Ovary (tissue), 9 donors: ENCODE data around the gene LRP8. TPM values are rescaled to one million over a fixed set of nuclear protein-coding genes. Genes with fewer than 3 reads are reported as not detected.
A peak's percentile ranks its signal among the peaks of the same experiment; 100 is the strongest.

ENCODE experiments used
- DNase-seq, 5 donors: peaks; one replicate each; pipeline ENCODE4 v3.0.0-alpha.2; 2019 to 2020
- H3K27ac ChIP-seq, 2 donors: fragments of 200-600 bp; one replicate each; pipeline versions ENCODE4 v1.5.1 to v1.8.0; 2019 to 2022
- H3K27me3 ChIP-seq: fragments of 200-600 bp; one replicate; pipeline ENCODE4 v1.8.0; 2022
- H3K36me3 ChIP-seq: fragments of 200-600 bp; sonication (generic); one replicate; pipeline ENCODE4 v1.5.1; 2019
- H3K4me1 ChIP-seq: one replicate; pipeline ENCODE4 v1.8.1; 2013; ENCODE audit warnings: mild to moderate bottlenecking, moderate library complexity; ENCODE audit not compliant: insufficient read depth
- H3K4me3 ChIP-seq: fragments of 200-600 bp; sonication (generic); one replicate; pipeline ENCODE4 v1.5.1; 2017
- H3K9me3 ChIP-seq, 2 donors: fragments of 200-600 bp in 1 of 2; sonication (generic) in 1 of 2; one replicate each; pipeline versions ENCODE4 v1.5.1 to v1.8.1; 2013 to 2019; ENCODE audit warnings: mild to moderate bottlenecking in 1 of 2, moderate library complexity in 1 of 2
- EP300 ChIP-seq: sonication (generic); formaldehyde crosslinking; IDR thresholded peaks from one replicate; pipeline ENCODE4 v1.6.1; 2017; ENCODE audit warnings: antibody characterized with exemption
- POLR2A ChIP-seq: fragments of 450-650 bp; IDR thresholded peaks from one replicate; pipeline ENCODE4 v1.6.1; 2017; ENCODE audit warnings: antibody characterized with exemption, mild to moderate bottlenecking, moderate library complexity
- WGBS, 3 donors: extraction: QIAGEN DNeasy Blood & Tissue Kit in 1 of 3; methylation state at CpG; one replicate each; pipeline versions ENCODE4 v1.1.5 to v1.1.7; 2013 to 2017; 5-methylcytosine and 5-hydroxymethylcytosine counted together
- intact Hi-C, 4 donors: fragments of 100-400 bp; cut with DNase I; formaldehyde crosslinking; loops; one replicate each; pipeline versions ENCODE4 v1.11.0 to v1.15.1; 2022 to 2023
- polyA plus RNA-seq, 2 donors: library from polyadenylated mRNA; stranded (reverse); fragments of 200-250 nt in 1 of 2; fragments of 350-450 nt in 1 of 2; fragmentation: Illumina TruSeq in 1 of 2; extraction: RNeasy Lipid Tissue Mini Kit (QIAGEN cat#74804) in 1 of 2; gene quantifications; one replicate each; pipeline ENCODE4 v1.2.3, GENCODE V29; 2013 to 2014
- total RNA-seq, 7 donors: library from RNA; depleted of rRNA in 2 of 7; stranded (reverse); fragments of >200 nt in 2 of 7; fragmentation: NEBNext Ultra II Directional in 3 of 7; extraction: Animal tissue kit (Norgen Biotek cat#: 25700) in 3 of 7; gene quantifications; one replicate each; pipeline versions ENCODE4 v1.1.0 to v1.2.4, GENCODE V29; 2016 to 2023
- TF ChIP-seq, protein P1 (sequence below), 3 donors: fragments of 450-650 bp in 2 of 3; fragments of 200-600 bp in 1 of 3; IDR thresholded peaks; one replicate each; pipeline versions ENCODE4 v1.5.1 to v1.8.0; 2016 to 2022; ENCODE audit warnings: antibody characterized with exemption in 3 of 3, mild to moderate bottlenecking in 1 of 3
- donor health status: DM: no; HTN: no; CAD: no; lungs with moderate emphysema.
- donor health status: DM: no; HTN: no; CAD: no.
- donor health status: Bipolar disorder and iron deficiency.
- donor health status: DM: yes; HTN: yes; CAD: no.
- donor health status: DM: no; HTN: no; CAD: no.
- donor health status: DM: yes; HTN: yes; CAD: no.

The LRP8 gene
- total and polyA plus RNA-seq, 9 donors, result 1.2 to 10.6 (median 2.2) TPM

GRCh38 chr1:53295295-53295694 lies 32.6 kb downstream of the LRP8 start:
- no peak for DNase-seq
- TF ChIP-seq, protein P1, sequence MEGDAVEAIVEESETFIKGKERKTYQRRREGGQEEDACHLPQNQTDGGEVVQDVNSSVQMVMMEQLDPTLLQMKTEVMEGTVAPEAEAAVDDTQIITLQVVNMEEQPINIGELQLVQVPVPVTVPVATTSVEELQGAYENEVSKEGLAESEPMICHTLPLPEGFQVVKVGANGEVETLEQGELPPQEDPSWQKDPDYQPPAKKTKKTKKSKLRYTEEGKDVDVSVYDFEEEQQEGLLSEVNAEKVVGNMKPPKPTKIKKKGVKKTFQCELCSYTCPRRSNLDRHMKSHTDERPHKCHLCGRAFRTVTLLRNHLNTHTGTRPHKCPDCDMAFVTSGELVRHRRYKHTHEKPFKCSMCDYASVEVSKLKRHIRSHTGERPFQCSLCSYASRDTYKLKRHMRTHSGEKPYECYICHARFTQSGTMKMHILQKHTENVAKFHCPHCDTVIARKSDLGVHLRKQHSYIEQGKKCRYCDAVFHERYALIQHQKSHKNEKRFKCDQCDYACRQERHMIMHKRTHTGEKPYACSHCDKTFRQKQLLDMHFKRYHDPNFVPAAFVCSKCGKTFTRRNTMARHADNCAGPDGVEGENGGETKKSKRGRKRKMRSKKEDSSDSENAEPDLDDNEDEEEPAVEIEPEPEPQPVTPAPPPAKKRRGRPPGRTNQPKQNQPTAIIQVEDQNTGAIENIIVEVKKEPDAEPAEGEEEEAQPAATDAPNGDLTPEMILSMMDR (IDR thresholded peaks at IDR 0.05), result no peak
- TF ChIP-seq EP300 (no peak), POLR2A (no peak)
- Histone ChIP-seq H3K4me3 (no peak overlapping the region), H3K9me3 (no peaks in the 10 kb centered on the region), H3K27me3 (no peaks in the 10 kb centered on the region), H3K4me1 (peaks cover 2% of the 10 kb centered on the region), H3K36me3 (no peaks in the 10 kb centered on the region), H3K27ac (no peak overlapping the region)
- intact Hi-C loops, result no loop called here
- WGBS, 3 donors, result 82 to 88% (median 88%) methylated on average over 3 of the region's 3 CpGs

DNA sequence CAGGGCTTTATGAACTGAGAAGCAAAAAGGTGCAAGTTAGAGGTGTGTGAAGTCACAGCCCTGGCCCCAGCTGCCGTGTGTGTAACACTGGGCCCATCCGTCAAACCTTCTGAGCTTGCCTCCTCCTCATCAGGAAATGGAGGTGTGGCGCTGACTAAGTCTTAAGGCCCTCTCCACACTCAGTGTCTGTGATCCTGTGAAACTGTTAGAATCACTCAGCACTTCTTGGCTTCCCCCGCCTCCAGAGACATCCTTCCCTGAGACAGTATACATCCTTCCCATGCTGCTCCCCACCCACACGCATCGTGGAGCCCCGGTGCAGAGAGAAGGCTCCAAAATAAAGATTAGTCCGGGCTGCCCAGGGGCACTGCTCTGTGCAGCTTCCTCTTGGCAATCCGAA lies 33.3 kb downstream of the LRP8 start:
- WGBS, 3 donors, result 67 to 79% (median 71%) methylated on average over 9 of the region's 9 CpGs
- no peaks in the 10 kb centered on the region for H3K27me3 ChIP-seq
- no peak overlapping the region for H3K27ac ChIP-seq
- no peak for TF ChIP-seq EP300
- TF ChIP-seq, protein P1 (IDR thresholded peaks at IDR 0.05), result no peak
- TF ChIP-seq POLR2A, result no peak
- intact Hi-C loops, result no loop called here
- no peak for DNase-seq
- no peaks in the 10 kb centered on the region for H3K9me3 ChIP-seq
- peaks cover 2% of the 10 kb centered on the region for H3K4me1 ChIP-seq
- no peak overlapping the region for H3K4me3 ChIP-seq
- H3K36me3 ChIP-seq, result no peaks in the 10 kb centered on the region

DNA sequence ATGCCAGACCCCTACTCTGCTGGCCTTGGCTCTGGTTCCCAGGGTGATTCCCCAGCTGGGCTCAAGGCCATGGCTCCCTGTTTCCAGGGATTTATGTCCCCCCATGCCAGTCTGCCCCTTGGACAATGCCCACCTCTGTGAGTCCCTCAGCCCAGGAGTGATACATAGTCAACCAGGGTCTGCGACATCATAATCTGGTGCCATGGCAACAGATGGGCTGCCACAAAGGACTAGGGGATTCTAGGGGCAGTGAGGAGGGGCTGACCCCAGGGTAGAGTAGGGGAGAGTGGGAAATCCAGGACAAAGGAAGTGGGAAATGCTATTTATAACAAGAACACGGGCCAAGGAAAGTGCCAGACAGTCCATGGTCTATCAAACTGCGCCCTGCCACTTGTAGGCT lies 33.8 kb downstream of the LRP8 start:
- Histone ChIP-seq H3K4me1 (peaks cover 2% of the 10 kb centered on the region), H3K36me3 (no peaks in the 10 kb centered on the region), H3K4me3 (no peak overlapping the region), H3K27ac (no peak overlapping the region), H3K9me3 (no peaks in the 10 kb centered on the region), H3K27me3 (no peaks in the 10 kb centered on the region)
- no peak for TF ChIP-seq EP300
- TF ChIP-seq POLR2A, result no peak
- TF ChIP-seq, protein P1 (IDR thresholded peaks at IDR 0.05), result no peak
- DNase-seq, result no peak
- intact Hi-C loops, result no loop called here
- WGBS, 3 donors, result 77 to 83% (median 79%) methylated on average over 3 of the region's 3 CpGs

DNA sequence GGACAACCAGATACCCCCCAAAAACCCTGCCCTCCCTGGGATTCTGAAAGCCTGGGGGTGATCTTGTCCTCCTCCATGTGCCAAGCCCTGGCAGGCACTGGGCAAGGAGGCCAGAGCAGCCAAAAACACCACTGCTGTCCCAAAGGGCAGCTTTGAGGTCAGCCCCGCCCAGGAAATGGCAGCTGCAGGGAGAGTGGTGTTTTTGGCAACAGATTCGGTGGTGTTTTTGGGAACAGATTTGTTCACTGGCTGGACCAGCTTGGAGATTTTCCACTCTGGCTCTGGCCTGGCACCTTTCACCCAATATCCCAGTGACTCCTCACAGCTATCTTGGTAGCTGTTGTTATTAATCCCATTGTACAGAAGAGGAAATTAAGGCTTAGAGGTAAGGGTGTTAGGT lies 34.7 kb downstream of the LRP8 start:
- peaks cover 2% of the 10 kb centered on the region for H3K4me1 ChIP-seq
- H3K4me3 ChIP-seq, result no peak overlapping the region
- H3K36me3 ChIP-seq, result no peaks in the 10 kb centered on the region
- intact Hi-C loops, result no loop called here
- H3K9me3 ChIP-seq, result no peaks in the 10 kb centered on the region
- 42 to 61% (median 54%) methylated on average over 2 of the region's 2 CpGs for WGBS, 3 donors
- TF ChIP-seq, protein P1 (IDR thresholded peaks at IDR 0.05), result no peak
- TF ChIP-seq POLR2A (no peak), EP300 (no peak)
- no peaks in the 10 kb centered on the region for H3K27me3 ChIP-seq
- H3K27ac ChIP-seq, result no peak overlapping the region
- DNase-seq, result peak in 1 of 5 donors; percentile 22
